ENCODE measurements around the gene MYL5. TPM values are rescaled to one million over a fixed set of nuclear protein-coding genes. Genes with fewer than 3 reads are reported as not detected.

Gene MYL5
- total RNA-seq, 4 donors from 2014 or later: 5.2 to 32.8 (median 12.9) TPM

GRCh38 chr4:721261-722168, 47.2 kb downstream of the MYL5 start:
- no peak for TF ChIP-seq POLR2A (IDR thresholded peaks at IDR 0.05)
- TF ChIP-seq CTCF (IDR thresholded peaks at IDR 0.05): no peak
- peak in 1 of 2 donors; percentile 13 for TF ChIP-seq EP300 (IDR thresholded peaks at IDR 0.05)
- DNase-seq (ENCODE audit: low spot score in 2 of 2): no peak
- peak overlapping the region in 3 of 4 donors; percentile 20 to 60 (median 45) for H3K27ac ChIP-seq
- no peaks in the 10 kb centered on the region for H3K27me3 ChIP-seq
- peaks cover 0 to 53% (median 12%) of the 10 kb centered on the region in 4 donors for H3K4me1 ChIP-seq
- WGBS, 2 donors: 44 to 49% methylated on average over 31 of the region's 31 CpGs
- H3K36me3 ChIP-seq: peaks cover 0 to 18% (median 0%) of the 10 kb centered on the region in 3 donors
- H3K4me3 ChIP-seq: no peak overlapping the region
- H3K9me3 ChIP-seq: no peaks in the 10 kb centered on the region

- no peak for DNase-seq (ENCODE audit: low spot score in 2 of 2)
- Histone ChIP-seq H3K9me3 (no peaks in the 10 kb centered on the region), H3K27me3 (no peaks in the 10 kb centered on the region), H3K4me1 (peaks cover 0 to 60% (median 12%) of the 10 kb centered on the region in 4 donors), H3K36me3 (peaks cover 0 to 18% (median 0%) of the 10 kb centered on the region in 3 donors), H3K27ac (no peak overlapping the region), H3K4me3 (no peak overlapping the region)
- TF ChIP-seq POLR2A (IDR thresholded peaks at IDR 0.05): no peak
- WGBS, 2 donors: 92% methylated on average over 46 to 47 of the region's 47 CpGs
These were observed 47.9 kb downstream of the MYL5 start for GRCh38 chr4:722169-722725.

GRCh38 chr4:722851-723360, 48.6 kb downstream of the MYL5 start:
- H3K4me1 ChIP-seq: peaks cover 0 to 58% (median 12%) of the 10 kb centered on the region in 4 donors
- peaks cover 0 to 18% (median 0%) of the 10 kb centered on the region in 3 donors for H3K36me3 ChIP-seq
- no peaks in the 10 kb centered on the region for H3K9me3 ChIP-seq
- TF ChIP-seq CTCF (IDR thresholded peaks at IDR 0.05) (no peak), POLR2A (IDR thresholded peaks at IDR 0.05) (no peak), EP300 (IDR thresholded peaks at IDR 0.05) (no peak)
- 97% methylated on average over 61 of the region's 61 CpGs for WGBS, 2 donors
- H3K27ac ChIP-seq: no peak overlapping the region
- H3K27me3 ChIP-seq: no peaks in the 10 kb centered on the region
- no peak overlapping the region for H3K4me3 ChIP-seq
- no peak for DNase-seq (ENCODE audit: low spot score in 2 of 2)

- no peak overlapping the region for H3K27ac ChIP-seq
- H3K36me3 ChIP-seq: peaks cover 0 to 18% (median 0%) of the 10 kb centered on the region in 3 donors
- TF ChIP-seq POLR2A (IDR thresholded peaks at IDR 0.05): no peak
- no peak for TF ChIP-seq CTCF (IDR thresholded peaks at IDR 0.05)
- TF ChIP-seq EP300 (IDR thresholded peaks at IDR 0.05): no peak
- H3K27me3 ChIP-seq: no peaks in the 10 kb centered on the region
- H3K4me3 ChIP-seq: no peak overlapping the region
- H3K9me3 ChIP-seq: no peaks in the 10 kb centered on the region
- peaks cover 0 to 49% (median 12%) of the 10 kb centered on the region in 4 donors for H3K4me1 ChIP-seq
- no peak for DNase-seq (ENCODE audit: low spot score in 2 of 2)
- 87 to 92% methylated on average over 24 to 27 of the region's 28 CpGs for WGBS, 2 donors
These were observed 49.6 kb downstream of the MYL5 start for GRCh38 chr4:723751-724530.

Measured in tibial nerve (tissue), 4 donors.